B cell (primary cell): ENCODE results near the gene DTNBP1. TPM values are rescaled to one million over a fixed set of nuclear protein-coding genes. Genes with fewer than 3 reads are reported as not detected.

ENCODE experiments used
- ATAC-seq: fragments of 200-7000 bp; cut with Tn5 transposase; one replicate; pipeline ENCODE4 v1.10.0; 2021; ENCODE audit warnings: low read depth, mild to moderate bottlenecking, moderate number of reproducible peaks, moderate library complexity
- CTCF ChIA-PET: fragments of 350-600 bp; sonication (Branson Sonifier 250); formaldehyde crosslinking; loops from one replicate; lab custom pipeline; 2021; ENCODE audit warnings: antibody characterized with exemption, inconsistent platforms; lab: Charles Lee
- POLR2A ChIA-PET: fragments of 350-600 bp; sonication (Branson Sonifier 250); formaldehyde crosslinking; loops from one replicate; lab custom pipeline; 2021; ENCODE audit warnings: antibody characterized with exemption; lab: Charles Lee
- DNase-seq: peaks from one replicate; pipeline ENCODE4 v3.0.0; 2013
- H2AFZ ChIP-seq: 2 replicates; pipeline ENCODE4 v1.6.1; 2012; ENCODE audit warnings: mild to moderate bottlenecking, low read depth, low read length; ENCODE audit not compliant: insufficient read depth, poor library complexity, severe bottlenecking
- H3K27ac ChIP-seq, 2 donors: 1 replicate in 1 of 2; 2 replicates in 1 of 2; pipeline ENCODE4 v1.5.1; 2012 to 2013; ENCODE audit warnings: low read length in 2 of 2, mild to moderate bottlenecking in 2 of 2, moderate library complexity in 1 of 2
- H3K27me3 ChIP-seq, 4 experiments: fragments of 200-600 bp in 1 of 4; sonication (generic) in 1 of 4; replicated peaks in 1 of 4; 1 replicate in 2 of 4; 2 replicates in 2 of 4; pipeline versions ENCODE4 v1.6.1 to v1.7.0; 2013 to 2016; ENCODE audit warnings: low read length in 3 of 4, mild to moderate bottlenecking in 2 of 4, mixed read lengths in 1 of 4, moderate library complexity in 1 of 4; ENCODE audit not compliant: insufficient read depth in 4 of 4, control insufficient read depth in 3 of 4; ENCODE audit errors: control extremely low read depth in 1 of 4
- H3K36me3 ChIP-seq, 2 experiments: replicated peaks in 1 of 2; 1 replicate in 1 of 2; 2 replicates in 1 of 2; pipeline versions ENCODE4 v1.6.1 to v1.7.1; 2013; ENCODE audit warnings: low read length in 1 of 2; ENCODE audit not compliant: insufficient read depth in 2 of 2, control insufficient read depth in 1 of 2; ENCODE audit errors: control extremely low read depth in 1 of 2, extremely low read depth in 1 of 2
- H3K4me1 ChIP-seq, 2 donors: fragments of 200-600 bp in 1 of 2; sonication (generic) in 1 of 2; 1 replicate in 1 of 2; 2 replicates in 1 of 2; pipeline versions ENCODE4 v1.5.1 to v1.6.1; 2013 to 2017; ENCODE audit warnings: low read length in 2 of 2; ENCODE audit not compliant: control insufficient read depth in 2 of 2, insufficient read depth in 2 of 2
- H3K4me2 ChIP-seq: replicated peaks from 2 replicates; pipeline ENCODE3; 2012; ENCODE audit warnings: mild to moderate bottlenecking, low read depth, low read length; ENCODE audit not compliant: poor library complexity, severe bottlenecking
- H3K4me3 ChIP-seq, 5 experiments: fragments of 200-600 bp in 1 of 5; sonication (generic) in 1 of 5; 1 replicate in 3 of 5; 2 replicates in 2 of 5; pipeline versions ENCODE4 v1.5.1 to v1.7.0; 2011 to 2016; ENCODE audit warnings: low read length in 4 of 5, mild to moderate bottlenecking in 4 of 5, low read depth in 2 of 5, control low read depth in 1 of 5, moderate library complexity in 1 of 5; ENCODE audit not compliant: insufficient read depth in 1 of 5; ENCODE audit errors: control extremely low read depth in 1 of 5, extremely low read depth in 1 of 5
- H3K79me2 ChIP-seq: fragments of 200-600 bp; sonication (generic); one replicate; pipeline ENCODE4 v1.6.0; 2016; ENCODE audit warnings: low read length; ENCODE audit not compliant: control insufficient read depth, insufficient read depth
- H3K9ac ChIP-seq: fragments of 200-600 bp; sonication (generic); 2 replicates; pipeline ENCODE4 v1.6.1; 2017; ENCODE audit warnings: mild to moderate bottlenecking, low read length, moderate library complexity
- H3K9me3 ChIP-seq, 3 donors: one replicate each; pipeline versions ENCODE4 v1.6.1 to v1.7.1; 2013; ENCODE audit warnings: low read length in 2 of 3; ENCODE audit not compliant: control insufficient read depth in 2 of 3, insufficient read depth in 1 of 3; ENCODE audit errors: control extremely low read depth in 1 of 3
- H4K20me1 ChIP-seq: 2 replicates; pipeline ENCODE4 v1.6.0; 2012; ENCODE audit warnings: mild to moderate bottlenecking, low read length; ENCODE audit not compliant: insufficient read depth, control insufficient read depth, poor library complexity, severe bottlenecking
- H3K27ac Mint-ChIP-seq: one replicate; pipeline ENCODE4 v1.8.0; 2021; ENCODE audit warnings: mixed read lengths
- H3K27me3 Mint-ChIP-seq: one replicate; pipeline ENCODE4 v1.8.0; 2021; ENCODE audit warnings: mixed read lengths
- H3K4me1 Mint-ChIP-seq: one replicate; pipeline ENCODE4 v1.8.0; 2021; ENCODE audit warnings: mixed read lengths
- H3K4me3 Mint-ChIP-seq: one replicate; pipeline ENCODE4 v1.8.0; 2021; ENCODE audit warnings: mixed read lengths
- H3K9me3 Mint-ChIP-seq: one replicate; pipeline ENCODE4 v1.8.0; 2022; ENCODE audit warnings: mixed read lengths; ENCODE audit not compliant: insufficient read depth
- CTCF ChIP-seq: fragments of 200-600 bp; IDR thresholded peaks from one replicate; pipeline ENCODE4 v1.8.0; 2022; ENCODE audit warnings: antibody characterized with exemption, mild to moderate bottlenecking
- EZH2 ChIP-seq: IDR thresholded peaks from 2 replicates; pipeline ENCODE4 v1.6.1; 2012; ENCODE audit warnings: borderline replicate concordance, low read depth, mild to moderate bottlenecking, moderate library complexity, low read length; ENCODE audit not compliant: insufficient read depth, poor library complexity, severe bottlenecking
- WGBS: methylation state at CpG from one replicate; pipeline ENCODE4 v1.1.5; 2013; ENCODE audit warnings: missing lambda C conversion rate; ENCODE audit not compliant: insufficient coverage; 5-methylcytosine and 5-hydroxymethylcytosine counted together
- intact Hi-C: fragments of 100-400 bp; cut with micrococcal nuclease; formaldehyde crosslinking; loops from one replicate; pipeline ENCODE4 v1.10.0; 2022
- polyA plus RNA-seq: library from polyadenylated mRNA; depleted of rRNA; stranded (reverse); fragments of >200 nt; gene quantifications from 2 replicates; pipeline ENCODE4 v1.2.3, GENCODE V29; 2012
- total RNA-seq, 2 donors: library from RNA; stranded (reverse); fragments of 120-200 nt in 1 of 2; gene quantifications; 1 replicate in 1 of 2; 2 replicates in 1 of 2; pipeline versions ENCODE4 v1.2.3 to v1.2.4, GENCODE V29; 2013 to 2022

The DTNBP1 gene
- total and polyA plus RNA-seq, 2 donors (not counting 1 experiment from before 2014, with no cell fraction given), result 31.4 to 73.0 TPM

DNA sequence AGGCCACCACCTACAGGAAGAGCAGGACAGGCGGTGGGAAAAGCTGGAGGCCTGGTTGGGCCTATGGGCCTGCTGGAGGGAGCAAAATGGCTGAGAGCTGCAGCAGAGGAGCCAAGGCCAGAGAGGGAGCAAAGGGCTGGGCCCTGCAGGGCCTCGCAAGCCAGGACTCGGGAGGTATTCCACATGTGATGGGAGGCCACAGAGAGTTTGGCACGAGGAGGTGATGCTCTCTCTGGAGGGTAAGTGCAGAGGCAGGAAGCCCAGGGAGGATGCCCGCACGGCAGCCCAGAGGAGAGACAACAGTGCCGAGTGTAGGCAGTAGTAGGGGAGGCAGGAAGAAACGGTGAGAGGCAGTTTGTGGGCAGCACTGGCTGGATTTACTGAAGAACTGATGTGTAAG lies 85.7 kb downstream of the DTNBP1 start:
- Histone ChIP-seq H3K9me3 (no peaks in the 10 kb centered on the region), H3K79me2 (peaks cover 91% of the 10 kb centered on the region), H2AFZ (no peak overlapping the region), H3K4me1 (no peaks in the 10 kb centered on the region), H3K27ac (no peak overlapping the region), H3K36me3 (peaks cover 0 to 8% of the 10 kb centered on the region in 2 experiments), H3K9ac (no peak overlapping the region), H4K20me1 (peaks cover 28% of the 10 kb centered on the region), H3K4me2 (no peak overlapping the region), H3K27me3 (no peaks in the 10 kb centered on the region), H3K4me3 (no peak overlapping the region)
- no peaks in the 10 kb centered on the region for H3K27me3 Mint-ChIP-seq
- intact Hi-C loops, result no loop called here
- no peak overlapping the region for H3K27ac Mint-ChIP-seq
- no peaks in the 10 kb centered on the region for H3K9me3 Mint-ChIP-seq
- ChIA-PET POLR2A (no interaction called here), CTCF (no interaction called here)
- ATAC-seq (no peak), DNase-seq (no peak)
- WGBS, result 96% methylated on average over 8 of the region's 8 CpGs
- H3K4me3 Mint-ChIP-seq, result no peak overlapping the region
- H3K4me1 Mint-ChIP-seq, result peaks cover 43% of the 10 kb centered on the region
- no peak for TF ChIP-seq CTCF
- no peak for TF ChIP-seq EZH2

- CTCF ChIA-PET, result no interaction called here
- POLR2A ChIA-PET, result no interaction called here
- DNase-seq (no peak), ATAC-seq (no peak)
- intact Hi-C loops, result no loop called here
- H3K4me3 Mint-ChIP-seq, result no peak overlapping the region
- peaks cover 33% of the 10 kb centered on the region for H4K20me1 ChIP-seq
- no peaks in the 10 kb centered on the region for H3K27me3 Mint-ChIP-seq
- H3K27ac ChIP-seq, result no peak overlapping the region
- H3K27me3 ChIP-seq, result no peaks in the 10 kb centered on the region
- peaks cover 43% of the 10 kb centered on the region for H3K4me1 Mint-ChIP-seq
- 84% methylated on average over 5 of the region's 5 CpGs for WGBS
- H3K79me2 ChIP-seq, result peaks cover 92% of the 10 kb centered on the region
- no peaks in the 10 kb centered on the region for H3K4me1 ChIP-seq
- no peak overlapping the region for H3K27ac Mint-ChIP-seq
- no peak overlapping the region for H3K4me2 ChIP-seq
- peaks cover 0 to 11% of the 10 kb centered on the region in 2 experiments for H3K36me3 ChIP-seq
- no peaks in the 10 kb centered on the region for H3K9me3 Mint-ChIP-seq
- TF ChIP-seq EZH2 (no peak), CTCF (no peak)
- H3K9ac ChIP-seq, result no peak overlapping the region
- no peak overlapping the region for H2AFZ ChIP-seq
- H3K4me3 ChIP-seq, result no peak overlapping the region
- peaks cover 0 to 2% (median 0%) of the 10 kb centered on the region in 3 donors for H3K9me3 ChIP-seq
These were observed 87.3 kb downstream of the DTNBP1 start for GRCh38 chr6:15575357-15576033.
